ENCODE data around the gene PLXNC1. TPM values are rescaled to one million over a fixed set of nuclear protein-coding genes. Genes with fewer than 3 reads are reported as not detected.

The PLXNC1 gene
- total RNA-seq, 1 donor from 2014 or later: 4.9 TPM

GRCh38 chr12:94206886-94207285 lies 58.5 kb downstream of the PLXNC1 start:
- H3K27me3 Mint-ChIP-seq (ENCODE audit: unreplicated experiment): no peaks in the 10 kb centered on the region
- no peak overlapping the region for H3K27ac Mint-ChIP-seq (ENCODE audit: unreplicated experiment)
- H3K4me1 Mint-ChIP-seq (ENCODE audit: low read depth, unreplicated experiment): no peaks in the 10 kb centered on the region
- no peak for DNase-seq
- H3K36me3 Mint-ChIP-seq (ENCODE audit: unreplicated experiment): no peaks in the 10 kb centered on the region
- no peak overlapping the region for H3K4me3 Mint-ChIP-seq (ENCODE audit: unreplicated experiment)
- TF ChIP-seq CTCF (IDR thresholded peaks at IDR 0.05; ENCODE audit: partially characterized antibody, unreplicated experiment): no peak
- H3K9me3 Mint-ChIP-seq (ENCODE audit: unreplicated experiment): no peaks in the 10 kb centered on the region

GRCh38 chr12:94207467-94207848 lies 59.1 kb downstream of the PLXNC1 start:
- Mint-ChIP-seq H3K36me3 (ENCODE audit: unreplicated experiment) (no peaks in the 10 kb centered on the region), H3K4me3 (ENCODE audit: unreplicated experiment) (no peak overlapping the region), H3K27me3 (ENCODE audit: unreplicated experiment) (peaks cover 1% of the 10 kb centered on the region), H3K9me3 (ENCODE audit: unreplicated experiment) (no peaks in the 10 kb centered on the region), H3K4me1 (ENCODE audit: low read depth, unreplicated experiment) (no peaks in the 10 kb centered on the region), H3K27ac (ENCODE audit: unreplicated experiment) (no peak overlapping the region)
- no peak for TF ChIP-seq CTCF (IDR thresholded peaks at IDR 0.05; ENCODE audit: partially characterized antibody, unreplicated experiment)
- no peak for DNase-seq

- H3K36me3 Mint-ChIP-seq (ENCODE audit: unreplicated experiment): no peaks in the 10 kb centered on the region
- H3K4me1 Mint-ChIP-seq (ENCODE audit: low read depth, unreplicated experiment): no peaks in the 10 kb centered on the region
- peaks cover 2% of the 10 kb centered on the region for H3K27me3 Mint-ChIP-seq (ENCODE audit: unreplicated experiment)
- DNase-seq: no peak
- no peak overlapping the region for H3K4me3 Mint-ChIP-seq (ENCODE audit: unreplicated experiment)
- no peak for TF ChIP-seq CTCF (IDR thresholded peaks at IDR 0.05; ENCODE audit: partially characterized antibody, unreplicated experiment)
- no peak overlapping the region for H3K27ac Mint-ChIP-seq (ENCODE audit: unreplicated experiment)
- no peaks in the 10 kb centered on the region for H3K9me3 Mint-ChIP-seq (ENCODE audit: unreplicated experiment)
Observed at GRCh38 chr12:94207849-94208621, 59.7 kb downstream of the PLXNC1 start.

- Mint-ChIP-seq H3K4me1 (ENCODE audit: low read depth, unreplicated experiment) (no peaks in the 10 kb centered on the region), H3K4me3 (ENCODE audit: unreplicated experiment) (no peak overlapping the region), H3K9me3 (ENCODE audit: unreplicated experiment) (no peaks in the 10 kb centered on the region), H3K27ac (ENCODE audit: unreplicated experiment) (no peak overlapping the region), H3K36me3 (ENCODE audit: unreplicated experiment) (no peaks in the 10 kb centered on the region), H3K27me3 (ENCODE audit: unreplicated experiment) (peaks cover 2% of the 10 kb centered on the region)
- DNase-seq: no peak
- TF ChIP-seq CTCF (IDR thresholded peaks at IDR 0.05; ENCODE audit: partially characterized antibody, unreplicated experiment): no peak
Observed at GRCh38 chr12:94208622-94208966, 60.2 kb downstream of the PLXNC1 start.

- H3K4me3 Mint-ChIP-seq (ENCODE audit: unreplicated experiment): no peak overlapping the region
- TF ChIP-seq CTCF (IDR thresholded peaks at IDR 0.05; ENCODE audit: partially characterized antibody, unreplicated experiment): no peak
- no peaks in the 10 kb centered on the region for H3K36me3 Mint-ChIP-seq (ENCODE audit: unreplicated experiment)
- H3K4me1 Mint-ChIP-seq (ENCODE audit: low read depth, unreplicated experiment): no peaks in the 10 kb centered on the region
- DNase-seq: no peak
- no peak overlapping the region for H3K27ac Mint-ChIP-seq (ENCODE audit: unreplicated experiment)
- no peaks in the 10 kb centered on the region for H3K9me3 Mint-ChIP-seq (ENCODE audit: unreplicated experiment)
- peaks cover 2% of the 10 kb centered on the region for H3K27me3 Mint-ChIP-seq (ENCODE audit: unreplicated experiment)
Observed at GRCh38 chr12:94209240-94209639, 60.9 kb downstream of the PLXNC1 start.
